G401 (cell line): ENCODE data around the gene PTPRN2. TPM values are rescaled to one million over a fixed set of nuclear protein-coding genes. Genes with fewer than 3 reads are reported as not detected.

Experiments
- DNase-seq: peaks from one replicate; pipeline ENCODE4 v3.0.0-alpha.2; 2015; ENCODE audit warnings: low spot score
- in situ Hi-C: cut with HindIII; loops from 2 replicates; pipeline ENCODE4 v1.10.0; 2016; ENCODE audit warnings: low sequenced_read_pairs, mixed read lengths
- total RNA-seq: library from RNA; depleted of rRNA; stranded (reverse); fragments of >200 nt; shearing (Covaris generic); gene quantifications from 2 replicates; pipeline ENCODE4 v1.2.3, GENCODE V29; 2014

Gene PTPRN2
- total RNA-seq, 1 experiment from 2014 or later, result not detected

GRCh38 chr7:157865351-157866165 is 722.1 kb downstream of the PTPRN2 start:
- no peak for DNase-seq
- in situ Hi-C loops, result no loop called here

- in situ Hi-C loops, result no loop called here
- no peak for DNase-seq
Measured at GRCh38 chr7:157864911-157865310, 722.7 kb downstream of the PTPRN2 start.

GRCh38 chr7:157863906-157864810 is 723.5 kb downstream of the PTPRN2 start:
- in situ Hi-C loops, result no loop called here
- no peak for DNase-seq

- in situ Hi-C loops, result no loop called here
- DNase-seq, result no peak
Measured at GRCh38 chr7:157863176-157863575, 724.4 kb downstream of the PTPRN2 start.

- no peak for DNase-seq
- in situ Hi-C loops, result no loop called here
Measured at GRCh38 chr7:157862731-157863130, 724.9 kb downstream of the PTPRN2 start.

- DNase-seq, result no peak
- in situ Hi-C loops, result no loop called here
Measured at GRCh38 chr7:157861551-157861950, 726.1 kb downstream of the PTPRN2 start.

- in situ Hi-C loops, result no loop called here
- DNase-seq, result no peak
Measured at GRCh38 chr7:157861031-157861491, 726.6 kb downstream of the PTPRN2 start.

- in situ Hi-C loops, result no loop called here
Measured at GRCh38 chr7:157860406-157860805, 727.2 kb downstream of the PTPRN2 start.

GRCh38 chr7:157859915-157860314 is 727.7 kb downstream of the PTPRN2 start:
- DNase-seq, result no peak
- in situ Hi-C loops, result no loop called here

More at GRCh38 chr7:157860406-157860805, 727.2 kb downstream of the PTPRN2 start:
- DNase-seq, result no peak

- DNase-seq, result no peak
- in situ Hi-C loops, result no loop called here
Measured at GRCh38 chr7:157857578-157858075, 730.0 kb downstream of the PTPRN2 start.

GRCh38 chr7:157856873-157857577 is 730.6 kb downstream of the PTPRN2 start:
- no peak for DNase-seq

GRCh38 chr7:157855452-157856213 is 732.0 kb downstream of the PTPRN2 start:
- in situ Hi-C loops, result no loop called here
- no peak for DNase-seq

More at GRCh38 chr7:157856873-157857577, 730.6 kb downstream of the PTPRN2 start:
- in situ Hi-C loops, result no loop called here

- no peak for DNase-seq
- in situ Hi-C loops, result no loop called here
Measured at GRCh38 chr7:157855016-157855415, 732.6 kb downstream of the PTPRN2 start.

GRCh38 chr7:157854066-157854891 is 733.3 kb downstream of the PTPRN2 start:
- in situ Hi-C loops, result no loop called here
- DNase-seq, result no peak

- no peak for DNase-seq
- in situ Hi-C loops, result no loop called here
Measured at GRCh38 chr7:157853789-157854065, 733.9 kb downstream of the PTPRN2 start.

- in situ Hi-C loops, result no loop called here
Measured at GRCh38 chr7:157853076-157853788, 734.4 kb downstream of the PTPRN2 start.

GRCh38 chr7:157851501-157852067 is 736.0 kb downstream of the PTPRN2 start:
- in situ Hi-C loops, result no loop called here
- DNase-seq, result no peak

More at GRCh38 chr7:157853076-157853788, 734.4 kb downstream of the PTPRN2 start:
- DNase-seq, result no peak
